H1 (cell line): ENCODE results near the gene DPYD. TPM values are rescaled to one million over a fixed set of nuclear protein-coding genes. Genes with fewer than 3 reads are reported as not detected.

Experiments used
- GABPA ChIP-seq: IDR thresholded peaks from 2 replicates; pipeline ENCODE4 v1.6.1; 2011; ENCODE audit warnings: mild to moderate bottlenecking, low read length, moderate library complexity, borderline replicate concordance; ENCODE audit not compliant: insufficient read depth
- GTF2F1 ChIP-seq: IDR thresholded peaks from 2 replicates; pipeline ENCODE4 v1.6.1; 2012; ENCODE audit warnings: low read depth, low read length, improper control_type of control experiment, borderline replicate concordance
- KDM5A ChIP-seq: fragments of 200-600 bp; IDR thresholded peaks from 2 replicates; pipeline ENCODE4 v1.7.1; 2012; ENCODE audit warnings: mild to moderate bottlenecking, low read length, inconsistent platforms, mixed read lengths
- RAD21 ChIP-seq, 2 experiments: IDR thresholded peaks in 1 of 2; conservative IDR thresholded peaks in 1 of 2; 2 replicates each; pipeline ENCODE4 v1.6.1; 2011; ENCODE audit warnings: low read depth in 2 of 2, low read length in 2 of 2, improper control_type of control experiment in 1 of 2, inconsistent platforms in 1 of 2, mild to moderate bottlenecking in 1 of 2, moderate library complexity in 1 of 2
- TAF7 ChIP-seq: optimal IDR thresholded peaks from 2 replicates; pipeline ENCODE3; 2011; ENCODE audit warnings: low read depth, mild to moderate bottlenecking, inconsistent platforms, low read length, moderate library complexity, borderline replicate concordance
- polyA plus RNA-seq, 7 experiments: library from polyadenylated mRNA; depleted of rRNA in 3 of 7; stranded (reverse) in 5 of 7; unstranded in 2 of 7; fragments of >200 nt in 5 of 7; fragments of 200-250 nt in 2 of 7; gene quantifications; 1 replicate in 5 of 7; 2 replicates in 1 of 7; 4 replicates in 1 of 7; pipeline versions ENCODE4 v1.2.1 to v1.2.3, GENCODE V29; 2011 to 2013; ENCODE audit warnings: missing spikeins in 2 of 7, mixed read lengths in 2 of 7
- total RNA-seq: library from RNA; stranded (reverse); fragmentation: NEBNext Ultra II Directional; extraction: Animal tissue kit (Norgen Biotek cat#: 25700); gene quantifications from 2 replicates; pipeline ENCODE4 v1.2.1, GENCODE V29; 2021
- TF ChIP-seq, protein P1 (sequence below): IDR thresholded peaks from 2 replicates; pipeline ENCODE4 v1.6.1; 2011; ENCODE audit warnings: low read length, improper control_type of control experiment

The DPYD gene
- total and polyA plus RNA-seq, 2 of the 8 experiments (the other 6 are each of a cell fraction or from before 2014, with no cell fraction given): 0.29 to 0.73 TPM

DNA sequence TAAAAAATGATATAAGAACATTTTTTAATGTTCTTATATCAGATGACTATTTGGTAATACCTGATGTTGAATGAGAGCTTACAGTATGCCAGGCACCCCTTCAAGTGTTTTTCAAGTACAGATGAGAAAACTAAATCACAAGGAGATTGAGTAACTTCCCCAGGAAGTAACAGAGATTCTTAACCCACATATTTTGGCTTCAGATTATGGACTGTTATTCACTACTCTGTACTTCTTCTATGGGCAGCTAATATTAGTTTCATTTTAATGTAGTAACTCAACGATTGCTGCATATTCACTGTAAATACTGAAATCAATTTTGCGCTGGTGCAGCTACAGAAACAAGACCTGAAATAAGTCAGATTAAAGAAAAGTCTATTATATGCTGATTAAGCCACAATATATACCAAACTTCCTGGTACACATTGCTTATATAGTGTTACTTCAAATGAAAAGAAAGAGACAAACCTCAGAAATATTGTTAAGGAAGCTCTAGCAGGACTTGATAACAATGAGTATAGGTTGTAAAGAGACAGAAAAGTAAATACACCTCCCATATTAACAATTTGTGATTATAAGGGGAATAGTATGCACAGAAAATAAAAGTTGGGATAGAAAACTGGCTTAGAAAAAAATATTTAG, 19.7 kb downstream of the DPYD start (continued):
- no peak for TF ChIP-seq TAF7
- no peak for TF ChIP-seq RAD21 (IDR thresholded peaks at IDR 0.05 in 1 of 2, conservative IDR thresholded peaks at IDR 0.05 in 1 of 2; ENCODE audit: low read depth in 2 of 2, low read length in 2 of 2)
- no peak for TF ChIP-seq GABPA
- TF ChIP-seq, protein P1, sequence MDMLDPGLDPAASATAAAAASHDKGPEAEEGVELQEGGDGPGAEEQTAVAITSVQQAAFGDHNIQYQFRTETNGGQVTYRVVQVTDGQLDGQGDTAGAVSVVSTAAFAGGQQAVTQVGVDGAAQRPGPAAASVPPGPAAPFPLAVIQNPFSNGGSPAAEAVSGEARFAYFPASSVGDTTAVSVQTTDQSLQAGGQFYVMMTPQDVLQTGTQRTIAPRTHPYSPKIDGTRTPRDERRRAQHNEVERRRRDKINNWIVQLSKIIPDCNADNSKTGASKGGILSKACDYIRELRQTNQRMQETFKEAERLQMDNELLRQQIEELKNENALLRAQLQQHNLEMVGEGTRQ: no peak
- no peak for TF ChIP-seq KDM5A
- TF ChIP-seq GTF2F1: no peak
